Activated gamma-delta T cell (primary cell): Measurements from ENCODE around the gene NRXN3.

ENCODE experiments used
- DNase-seq: peaks from one replicate; lab custom pipeline; 2025; lab: John Stamatoyannopoulos, UW

Gene NRXN3

DNA sequence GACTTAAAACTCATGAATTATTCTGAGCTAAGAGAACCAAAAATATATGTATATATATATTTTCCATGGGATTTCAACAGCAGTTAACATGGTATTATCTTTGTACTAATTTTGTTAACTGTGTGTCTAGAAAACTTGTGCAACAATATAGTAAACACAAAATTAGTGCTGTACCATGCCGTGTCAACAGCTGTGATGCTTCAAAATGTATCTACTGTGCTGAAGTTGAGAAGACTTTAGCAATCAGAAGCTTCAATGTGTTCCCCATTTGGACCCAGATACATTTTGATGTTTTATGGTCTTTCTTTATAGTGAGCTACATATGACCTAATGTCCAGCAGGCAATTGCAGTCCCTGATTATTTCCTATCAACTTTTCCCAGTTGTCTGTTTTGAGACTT lies 1635.5 kb downstream of the NRXN3 start:
- DNase-seq, result no peak

- DNase-seq, result no peak
These were observed 1639.9 kb downstream of the NRXN3 start for GRCh38 chr14:79809849-79810612.

GRCh38 chr14:79820866-79821535 lies 1650.8 kb downstream of the NRXN3 start:
- DNase-seq, result no peak

GRCh38 chr14:79822034-79822433 lies 1651.9 kb downstream of the NRXN3 start:
- DNase-seq, result no peak

GRCh38 chr14:79825046-79825521 lies 1654.9 kb downstream of the NRXN3 start:
- no peak for DNase-seq

DNA sequence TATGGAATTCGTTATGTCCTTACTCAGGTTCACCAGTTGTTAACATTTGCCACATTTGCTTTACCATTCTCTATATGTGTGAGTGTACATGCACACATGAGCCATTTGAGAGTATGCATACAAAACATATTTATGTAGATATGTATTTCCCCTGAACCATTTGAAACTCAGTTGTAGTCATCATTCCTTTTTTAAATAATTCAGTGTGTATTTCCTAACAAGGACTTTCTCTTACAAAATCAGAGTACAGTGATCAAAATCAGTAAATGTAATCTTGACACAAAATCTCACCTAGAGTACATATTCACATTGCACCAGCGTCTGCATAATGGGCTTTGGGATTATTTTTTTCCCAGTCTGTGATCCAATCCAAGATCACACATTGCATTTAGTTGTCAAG lies 1656.2 kb downstream of the NRXN3 start:
- DNase-seq, result no peak

- DNase-seq, result no peak
These were observed 1659.4 kb downstream of the NRXN3 start for GRCh38 chr14:79829405-79830166.

DNA sequence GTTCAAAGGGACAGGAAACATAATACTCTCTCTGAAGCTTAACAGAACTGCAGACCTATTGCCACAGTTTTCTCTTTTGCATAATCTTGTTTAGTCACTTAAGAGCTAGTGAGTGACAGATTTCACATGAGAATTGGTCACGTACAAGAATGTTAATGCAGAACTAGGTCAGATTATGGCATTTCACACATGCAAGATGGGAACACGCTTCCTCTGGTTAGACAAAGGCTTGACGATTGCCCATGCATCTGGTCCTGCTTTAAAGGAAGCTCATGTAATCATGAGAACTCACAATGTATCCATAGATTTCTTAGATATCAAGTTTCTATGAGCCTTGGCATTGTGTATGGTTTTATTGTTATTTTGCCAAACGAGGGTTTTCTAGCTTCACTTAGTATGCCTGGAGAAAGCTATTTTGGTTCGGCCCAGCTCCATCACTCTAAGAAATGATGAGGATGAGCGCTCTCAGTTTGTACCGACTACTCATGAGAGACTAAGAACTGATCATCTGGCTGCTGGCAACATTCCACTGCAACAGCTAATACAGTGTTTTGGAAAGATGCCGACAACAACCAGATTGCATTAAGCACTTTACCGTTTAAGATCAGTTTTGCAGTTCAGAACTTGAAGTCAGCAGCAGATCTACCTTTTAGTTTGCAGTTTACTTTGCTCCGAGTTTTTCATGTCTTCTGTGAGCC lies 1661.2 kb downstream of the NRXN3 start:
- DNase-seq, result no peak

DNA sequence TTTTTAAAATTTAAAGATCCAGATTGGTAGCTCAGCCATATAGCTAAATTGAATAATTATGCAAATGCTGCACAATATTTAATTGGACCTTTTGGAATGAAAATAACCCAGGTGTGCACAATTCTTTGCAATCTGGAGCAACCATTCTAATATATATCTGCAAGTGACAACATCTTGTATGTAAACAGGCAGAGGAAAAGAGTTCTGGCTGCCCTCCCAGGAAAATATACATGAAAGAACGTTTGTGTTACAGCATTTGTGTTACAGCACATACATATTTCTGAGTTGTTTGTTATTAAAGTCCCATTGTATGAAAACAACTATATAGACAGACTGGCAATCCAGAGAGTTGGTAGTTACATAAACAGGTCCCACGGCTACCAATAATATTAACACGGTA lies 1663.6 kb downstream of the NRXN3 start:
- no peak for DNase-seq

DNA sequence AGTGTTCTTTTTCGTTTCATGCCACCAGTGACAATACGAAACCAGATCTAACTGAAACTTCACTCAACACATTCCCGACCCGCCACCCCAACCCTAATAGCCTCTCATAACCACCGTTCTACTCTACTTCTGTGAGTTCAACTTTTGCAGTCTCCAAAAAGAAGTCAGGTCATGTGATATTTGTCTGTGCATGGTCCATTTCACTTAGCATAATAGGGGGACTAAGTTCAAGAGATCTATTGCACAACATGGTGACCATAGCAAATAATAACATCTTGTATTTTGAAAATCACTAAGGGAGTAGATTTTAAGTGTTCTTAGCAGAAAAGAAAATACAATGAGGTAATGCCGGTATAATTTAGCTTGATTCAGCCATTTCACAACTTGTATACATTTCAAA lies 1664.7 kb downstream of the NRXN3 start:
- no peak for DNase-seq

GRCh38 chr14:79836577-79836976 lies 1666.4 kb downstream of the NRXN3 start:
- no peak for DNase-seq

- no peak for DNase-seq
These were observed 1667.5 kb downstream of the NRXN3 start for GRCh38 chr14:79837699-79838098.

DNA sequence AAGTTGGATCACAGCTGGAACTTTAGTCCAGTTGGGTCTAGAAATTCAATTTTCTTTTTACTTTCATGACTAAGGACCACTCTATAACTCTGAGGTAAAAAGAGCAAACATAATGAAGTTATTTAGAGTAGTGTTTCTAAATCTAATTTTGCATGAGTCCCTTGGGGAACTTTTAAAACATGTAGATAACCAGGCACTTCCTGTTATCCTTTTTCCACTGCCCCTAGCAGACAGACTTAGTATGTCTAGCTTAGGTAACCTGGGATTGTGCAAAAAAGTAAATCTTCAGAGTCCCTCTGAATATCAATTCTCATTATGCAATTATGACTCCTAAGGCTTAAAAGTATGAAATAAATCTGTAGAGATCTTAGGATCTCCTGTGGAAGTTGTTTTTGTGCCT lies 1669.9 kb downstream of the NRXN3 start:
- no peak for DNase-seq

- DNase-seq, result no peak
These were observed 1670.7 kb downstream of the NRXN3 start for GRCh38 chr14:79840831-79841230.

- no peak for DNase-seq
These were observed 1671.3 kb downstream of the NRXN3 start for GRCh38 chr14:79841433-79841832.

DNA sequence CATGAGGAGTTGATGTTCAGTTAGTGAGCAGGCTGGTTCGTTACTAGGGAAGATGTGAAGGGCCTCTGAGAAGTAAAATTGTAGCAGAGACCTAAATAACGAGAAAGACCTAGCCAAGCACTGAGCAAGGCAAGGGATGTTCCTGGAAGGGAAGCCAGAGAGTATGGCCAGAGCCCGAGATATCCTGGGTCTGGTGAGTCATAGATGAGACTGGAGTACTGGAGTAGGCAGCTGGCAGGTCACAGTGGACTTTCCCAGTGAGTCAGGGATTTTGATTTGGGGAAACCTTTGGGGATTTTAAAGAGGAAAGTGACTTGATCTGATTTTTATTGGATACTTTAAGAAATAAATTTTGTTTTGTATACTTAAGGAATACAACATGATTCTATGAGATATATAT lies 1672.1 kb downstream of the NRXN3 start:
- no peak for DNase-seq

- DNase-seq, result no peak
These were observed 1683.0 kb downstream of the NRXN3 start for GRCh38 chr14:79852950-79853744.

GRCh38 chr14:79855789-79856188 lies 1685.6 kb downstream of the NRXN3 start:
- no peak for DNase-seq

DNA sequence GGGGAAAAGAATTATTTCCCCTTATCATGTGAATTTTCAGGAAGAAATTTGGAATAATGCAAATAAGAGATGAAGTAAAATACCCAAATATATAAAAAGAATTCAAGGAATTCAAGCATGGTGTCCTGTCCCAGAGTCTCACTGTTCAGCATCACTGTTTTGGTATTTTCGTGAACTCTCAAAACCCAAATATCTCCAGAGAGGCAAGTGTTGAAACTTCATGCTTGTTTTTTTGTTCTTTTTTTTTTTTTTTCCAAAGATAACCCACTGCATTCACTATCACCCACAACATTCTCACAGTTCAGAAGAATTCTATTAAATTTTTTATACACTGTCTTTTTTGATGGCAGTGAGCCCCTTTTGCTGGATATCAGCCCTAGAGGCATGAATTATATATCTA lies 1686.2 kb downstream of the NRXN3 start:
- no peak for DNase-seq

GRCh38 chr14:79861111-79861510 lies 1690.9 kb downstream of the NRXN3 start:
- no peak for DNase-seq

GRCh38 chr14:79862045-79862444 lies 1691.9 kb downstream of the NRXN3 start:
- DNase-seq, result no peak
